GM21367 (cell line): ENCODE measurements around the gene MAPK1.
"Not testable (repeated sequence)": the region's sequence is repeated elsewhere in the genome, so short reads cannot be mapped to it uniquely, and the experiment has no call there.

ENCODE experiments used
- ATAC-seq: cut with Tn5 transposase; IDR thresholded peaks from one replicate; pipeline ENCODE4 v1.9.1; 2021; ENCODE audit not compliant: unreplicated experiment

Gene MAPK1

DNA sequence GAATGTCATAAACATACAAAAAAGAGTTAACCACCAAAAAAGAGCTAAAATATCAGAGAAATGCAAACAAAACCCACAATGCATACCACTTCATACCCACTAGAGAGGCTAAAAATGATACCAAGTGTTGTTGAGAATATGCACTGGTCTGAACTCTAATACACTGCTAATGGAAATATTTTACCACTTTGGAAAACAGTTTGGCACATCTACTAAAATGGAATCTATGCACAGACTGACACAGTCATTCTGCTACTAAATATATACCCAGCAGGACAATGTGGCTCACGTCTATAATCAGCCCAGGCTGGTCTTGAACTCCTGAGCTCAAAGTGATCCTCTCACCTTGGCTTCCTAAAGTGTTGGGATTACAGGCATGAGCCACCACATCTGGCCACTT lies 18.0 kb downstream of the MAPK1 start:
- no peak for ATAC-seq

DNA sequence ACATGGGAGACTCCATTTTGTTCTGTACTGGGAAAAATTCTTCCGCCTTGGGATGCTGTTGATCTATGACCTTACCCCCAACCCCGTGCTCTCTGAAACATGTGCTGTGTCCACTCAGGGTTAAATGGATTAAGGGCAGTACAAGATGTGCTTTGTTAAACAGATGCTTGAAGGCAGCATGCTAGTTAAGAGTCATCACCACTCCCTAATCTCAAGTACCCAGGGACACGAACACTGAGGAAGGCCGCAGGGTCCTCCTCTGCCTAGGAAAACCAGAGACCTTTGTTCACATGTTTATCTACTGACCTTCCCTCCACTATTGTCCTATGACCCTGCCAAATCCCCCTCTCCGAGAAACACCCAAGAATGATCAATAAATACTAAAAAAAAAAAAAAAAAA lies 19.4 kb downstream of the MAPK1 start:
- not testable (repeated sequence) for ATAC-seq

DNA sequence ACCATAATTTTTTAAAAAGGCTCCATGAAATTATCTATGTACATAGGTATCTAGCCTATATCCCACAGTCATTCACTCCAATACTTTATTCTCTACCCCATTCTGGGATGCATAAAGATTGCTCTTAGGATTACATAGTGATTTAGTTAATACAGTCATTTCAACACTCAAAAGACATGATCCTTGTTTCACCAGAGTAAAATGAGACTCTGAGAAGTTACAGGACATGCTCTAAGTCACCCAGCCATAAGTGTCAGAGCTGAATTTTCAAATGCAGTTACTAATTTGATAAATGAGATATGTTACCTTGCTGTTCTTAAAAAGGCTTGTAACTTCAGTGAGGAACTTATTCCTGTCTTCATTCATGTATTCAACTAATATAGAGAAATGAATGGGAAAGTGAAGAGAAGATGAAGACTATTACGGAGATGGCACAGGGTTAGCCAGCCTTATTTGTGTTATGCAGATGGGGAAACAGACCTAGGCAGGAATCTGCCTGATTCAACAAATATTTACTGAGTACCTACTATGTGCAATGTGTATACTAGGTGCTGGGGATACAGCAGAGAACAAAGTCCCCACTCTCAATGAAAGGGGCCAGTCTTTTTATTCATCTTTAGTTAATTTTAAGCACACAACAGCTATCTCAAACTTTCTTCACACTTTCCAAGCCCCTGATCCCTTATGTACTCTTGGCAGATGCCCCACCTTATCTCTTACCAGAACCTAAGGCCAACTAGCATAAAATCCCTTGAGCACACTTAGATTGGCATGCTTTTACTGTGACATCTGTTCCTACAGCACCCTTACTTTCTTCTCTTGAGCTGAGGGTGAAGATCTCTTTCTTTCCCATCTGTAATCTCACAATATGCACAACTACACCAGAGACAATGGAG lies 21.6 kb downstream of the MAPK1 start:
- ATAC-seq = no peak

GRCh38 chr22:21842946-21843345 lies 24.5 kb downstream of the MAPK1 start:
- ATAC-seq = no peak

- no peak for ATAC-seq
Measured at GRCh38 chr22:21841422-21841821, 26.0 kb downstream of the MAPK1 start.

GRCh38 chr22:21840236-21840823 lies 27.1 kb downstream of the MAPK1 start:
- no peak for ATAC-seq

DNA sequence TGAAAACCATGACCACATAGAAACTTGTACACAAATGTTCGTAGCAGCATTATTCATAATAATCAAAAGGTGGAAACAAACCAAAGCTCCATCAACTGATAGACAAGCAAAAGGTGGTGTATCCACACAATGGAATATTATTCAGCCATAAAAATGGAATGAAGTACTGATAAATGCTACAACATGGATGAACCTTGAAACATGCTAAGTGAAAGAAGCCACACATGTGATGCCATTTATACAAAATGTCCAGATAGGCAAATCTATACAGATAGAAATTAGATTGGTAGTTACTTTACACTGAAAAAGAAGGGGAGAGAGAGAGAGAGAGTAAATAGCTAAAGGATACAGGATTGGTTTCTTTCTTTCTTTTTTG lies 27.7 kb downstream of the MAPK1 start:
- no peak for ATAC-seq

GRCh38 chr22:21839104-21839764 lies 28.2 kb downstream of the MAPK1 start:
- ATAC-seq = not testable (repeated sequence)

- ATAC-seq = no peak
Measured at GRCh38 chr22:21837248-21837979, 30.0 kb downstream of the MAPK1 start.

GRCh38 chr22:21836486-21836885 lies 31.0 kb downstream of the MAPK1 start:
- not testable (repeated sequence) for ATAC-seq

DNA sequence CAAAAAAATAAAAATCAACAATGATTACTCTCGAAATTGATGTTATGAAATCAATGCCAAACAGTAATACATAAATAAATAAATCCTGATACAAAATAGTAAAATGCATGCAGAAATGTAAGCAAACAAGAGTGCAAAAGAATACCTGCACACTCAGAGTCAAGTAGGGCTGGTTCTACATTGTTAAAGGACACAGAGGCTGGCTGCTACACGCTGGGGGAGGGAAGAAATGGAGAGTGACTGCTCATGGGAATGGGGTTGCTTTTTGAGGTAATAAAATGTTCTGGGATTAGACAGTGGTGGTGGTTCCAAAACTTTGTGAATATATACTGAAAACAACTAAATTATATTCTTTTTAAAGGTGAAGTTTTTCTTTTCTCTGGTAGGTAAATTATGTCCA lies 32.1 kb downstream of the MAPK1 start:
- ATAC-seq = no peak

DNA sequence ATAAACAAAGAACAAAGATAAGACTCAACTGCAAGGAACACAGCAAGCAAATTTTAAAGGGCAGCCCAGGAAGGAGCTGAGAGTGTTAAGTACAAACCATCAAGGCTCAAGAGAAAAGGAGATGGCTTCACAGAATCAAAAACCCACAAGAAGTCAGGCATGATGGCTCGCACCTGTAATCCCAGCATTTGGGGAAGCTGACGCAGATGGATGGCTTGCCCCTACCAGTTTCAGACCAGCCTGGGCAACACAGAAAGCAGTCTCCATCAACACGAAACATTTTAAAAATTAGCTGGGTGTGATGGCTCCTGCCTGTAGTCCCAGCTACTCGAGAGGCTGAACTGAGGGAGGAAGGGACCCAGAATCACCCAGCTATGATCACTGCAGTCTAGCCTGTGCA lies 32.6 kb downstream of the MAPK1 start:
- no peak for ATAC-seq

- ATAC-seq = no peak
Measured at GRCh38 chr22:21832291-21833290, 34.9 kb downstream of the MAPK1 start.

GRCh38 chr22:21829523-21829922 lies 37.9 kb downstream of the MAPK1 start:
- ATAC-seq = no peak

DNA sequence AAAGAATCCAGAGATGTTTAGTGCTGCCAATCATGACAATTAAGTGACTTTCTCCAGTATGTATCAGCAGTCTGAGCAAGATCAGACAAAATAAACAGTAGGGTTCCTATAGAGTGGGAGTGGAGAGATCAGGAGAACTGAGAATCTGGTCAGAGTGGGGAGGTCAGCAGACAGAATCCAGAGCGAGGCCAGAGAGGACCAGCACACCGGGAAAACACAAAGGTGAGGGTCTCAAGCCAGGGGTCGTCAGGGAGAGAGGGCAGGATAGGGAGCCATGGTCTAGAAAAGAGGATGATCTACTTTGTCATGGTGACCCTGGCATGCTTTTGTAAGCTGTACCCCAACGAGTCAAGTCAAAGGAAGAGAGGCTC lies 39.2 kb downstream of the MAPK1 start:
- ATAC-seq = no peak

GRCh38 chr22:21827628-21828267 lies 39.7 kb downstream of the MAPK1 start:
- ATAC-seq = no peak

GRCh38 chr22:21826204-21826603 lies 41.2 kb downstream of the MAPK1 start:
- ATAC-seq = no peak

DNA sequence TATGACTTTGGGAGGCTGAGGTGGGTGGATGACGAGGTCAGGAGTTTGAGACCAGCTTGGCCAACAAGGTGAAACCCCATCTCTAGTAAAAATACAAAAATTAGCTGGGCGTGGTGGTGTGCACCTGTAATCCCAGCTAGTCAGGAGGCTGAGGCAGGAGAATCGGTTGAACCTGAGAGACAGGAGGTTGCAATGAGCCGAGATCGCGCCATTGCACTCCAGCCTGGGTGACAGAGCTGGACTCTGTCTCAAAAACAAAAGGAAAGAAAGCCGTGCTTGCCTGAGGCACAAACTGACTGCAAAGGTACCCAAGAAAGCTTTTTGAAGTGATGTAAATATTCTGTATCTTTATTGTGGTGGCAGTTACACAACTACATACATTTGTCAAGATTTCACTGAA lies 42.5 kb downstream of the MAPK1 start:
- ATAC-seq = not testable (repeated sequence)

- ATAC-seq = no peak
Measured at GRCh38 chr22:21824445-21824912, 43.0 kb downstream of the MAPK1 start.
